GM19035 (cell line): ENCODE results near the gene TMEM140.
"Not testable (repeated sequence)": the region's sequence is repeated elsewhere in the genome, so short reads cannot be mapped to it uniquely, and the experiment has no call there.

Experiments used
- ATAC-seq: cut with Tn5 transposase; IDR thresholded peaks from one replicate; pipeline ENCODE4 v1.9.1; 2021; ENCODE audit not compliant: unreplicated experiment

Gene TMEM140

DNA sequence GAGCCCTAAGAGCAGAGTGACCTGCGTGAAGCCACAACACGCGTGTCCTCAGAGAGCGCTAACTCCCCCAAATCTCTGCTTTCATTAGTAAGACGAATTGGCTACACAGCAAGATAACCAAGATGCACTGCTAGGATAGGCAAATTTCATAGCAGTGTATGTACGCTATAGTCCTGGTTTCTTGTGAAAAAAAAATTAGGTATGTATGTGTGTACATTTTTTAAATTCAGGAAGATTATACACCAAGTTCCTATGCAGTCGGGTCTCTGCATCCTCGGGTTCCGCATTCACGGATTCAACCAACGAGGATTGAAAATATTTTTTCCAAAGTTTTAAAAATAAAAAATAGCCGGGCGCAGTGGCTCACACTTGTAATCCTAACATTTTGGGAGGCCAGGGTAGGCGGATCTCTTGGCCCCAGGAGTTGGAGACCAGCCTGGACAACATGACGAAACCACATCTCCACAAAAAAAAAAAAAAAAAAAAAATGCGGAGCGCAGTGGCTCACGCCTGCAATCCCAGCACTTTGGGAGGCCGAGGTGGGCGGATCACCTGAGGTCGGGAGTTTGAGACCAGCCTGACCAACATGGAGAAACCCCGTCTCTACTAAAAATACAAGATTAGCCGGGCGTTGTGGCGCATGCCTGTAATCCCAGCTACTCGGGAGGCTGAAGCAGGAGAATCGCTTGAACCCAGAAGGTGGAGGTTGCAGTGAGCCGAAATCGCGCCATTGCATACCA, 64.2 kb downstream of the TMEM140 start:
- not testable (repeated sequence) for ATAC-seq

DNA sequence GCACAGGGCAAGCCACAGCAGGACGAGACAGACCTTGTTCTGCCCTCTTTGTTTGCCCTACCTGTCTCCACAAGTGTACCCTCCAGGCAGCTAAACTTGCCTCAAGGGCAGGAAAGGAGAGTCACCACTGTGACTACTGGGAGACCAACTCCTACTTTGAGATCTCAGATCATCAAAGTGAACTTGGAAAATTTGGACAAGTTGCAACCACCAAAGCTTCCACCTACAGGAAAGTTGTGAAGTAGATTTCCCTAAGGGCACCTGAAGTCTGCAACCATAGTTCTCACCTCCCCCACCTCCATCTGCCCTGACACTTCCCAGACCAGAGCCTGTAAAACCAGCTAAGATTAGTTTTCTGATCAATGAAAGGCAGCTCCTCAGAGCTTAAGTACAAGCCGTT, 66.0 kb downstream of the TMEM140 start:
- no peak for ATAC-seq

DNA sequence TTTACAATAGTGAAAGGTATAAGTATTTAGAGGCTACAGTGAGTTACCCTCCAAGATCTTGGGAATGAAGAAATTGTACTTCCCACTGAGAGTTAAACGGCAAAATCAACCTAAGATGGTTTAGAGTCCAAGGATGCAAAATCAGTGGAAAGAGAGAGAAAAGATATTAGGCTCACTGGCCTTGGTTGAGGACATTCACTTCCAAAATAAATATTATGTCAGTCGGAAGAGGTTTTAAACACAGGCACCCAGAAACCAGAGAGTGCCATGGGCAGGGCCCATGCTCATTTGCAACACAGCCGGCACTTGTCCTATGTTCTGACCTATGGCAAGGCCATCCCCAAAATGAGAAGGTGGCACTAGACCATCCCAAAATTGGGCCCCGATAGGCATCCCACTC, 67.3 kb downstream of the TMEM140 start:
- ATAC-seq, result no peak

DNA sequence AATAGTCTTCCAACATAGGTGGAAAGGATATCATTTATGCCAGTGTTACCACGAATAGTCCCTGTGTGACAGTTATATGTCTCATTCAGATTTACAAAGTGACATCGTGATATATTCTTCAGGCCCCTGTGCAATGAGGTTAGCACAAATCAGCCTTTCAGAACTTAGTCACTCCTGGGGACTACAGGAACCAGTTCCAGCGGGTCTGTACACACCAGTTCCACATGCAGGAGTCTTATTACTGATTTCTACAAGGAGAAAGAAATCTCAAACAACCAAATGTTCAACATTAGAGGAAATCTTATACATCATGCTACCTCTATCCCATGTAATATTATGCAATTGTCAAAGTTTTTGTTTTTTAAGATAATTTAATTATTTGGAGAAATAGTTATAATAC, 67.8 kb downstream of the TMEM140 start:
- no peak for ATAC-seq
